Measurements from ENCODE around the gene SYTL4. TPM values are rescaled to one million over a fixed set of nuclear protein-coding genes. Genes with fewer than 3 reads are reported as not detected.

SYTL4 gene
- total and polyA plus RNA-seq, 4 donors: 5.2 to 26.2 (median 10.2) TPM

DNA sequence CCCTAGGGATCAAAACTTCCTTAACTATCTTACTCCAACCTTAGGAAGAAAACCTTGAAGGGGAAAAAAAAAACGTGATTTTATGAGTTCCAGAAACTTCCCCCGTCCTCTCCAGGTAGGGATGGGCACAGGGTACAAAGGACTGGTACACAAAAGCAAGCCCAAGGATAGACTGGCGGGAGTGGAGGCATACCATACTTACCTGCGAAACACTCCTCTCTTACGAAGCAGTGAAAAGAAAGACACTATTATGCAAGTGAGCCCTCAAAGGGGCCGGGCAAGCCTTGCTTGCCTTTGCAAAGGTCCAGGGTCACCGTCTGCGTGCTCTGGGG is 96.0 kb downstream of the SYTL4 start:
- H3K36me3 ChIP-seq (ENCODE audit: control insufficient read depth in 4 of 4, insufficient read depth in 3 of 4, low read depth in 1 of 4, low read length in 3 of 4): peaks cover 2 to 4% (median 2%) of the 10 kb centered on the region in 4 donors
- peaks cover 0 to 2% (median 0%) of the 10 kb centered on the region in 4 donors for H3K4me1 ChIP-seq (ENCODE audit: control insufficient read depth in 4 of 4, insufficient read depth in 4 of 4, low read length in 3 of 4)
- peak overlapping the region; percentile 42 to 74 for H3K9ac ChIP-seq (ENCODE audit: low read depth in 1 of 2, low read length in 2 of 2)
- H3K27ac ChIP-seq (ENCODE audit: low read depth in 1 of 2, low read length in 2 of 2): peak overlapping the region; percentile 58 to 67
- no peaks in the 10 kb centered on the region for H3K27me3 ChIP-seq (ENCODE audit: control insufficient read depth in 4 of 4, insufficient read depth in 4 of 4, low read length in 3 of 4)
- no peak for TF ChIP-seq JUND (IDR thresholded peaks at IDR 0.05)
- TF ChIP-seq TAF1 (conservative IDR thresholded peaks at IDR 0.05): no peak
- TF ChIP-seq GABPA (IDR thresholded peaks at IDR 0.05 in 1 of 2, conservative IDR thresholded peaks at IDR 0.05 in 1 of 2): no peak
- TF ChIP-seq ATF3 (IDR thresholded peaks at IDR 0.05): no peak
- no peak for TF ChIP-seq RXRA (IDR thresholded peaks at IDR 0.05)
- no peak for TF ChIP-seq RAD21 (IDR thresholded peaks at IDR 0.05)
- TF ChIP-seq, protein P1, sequence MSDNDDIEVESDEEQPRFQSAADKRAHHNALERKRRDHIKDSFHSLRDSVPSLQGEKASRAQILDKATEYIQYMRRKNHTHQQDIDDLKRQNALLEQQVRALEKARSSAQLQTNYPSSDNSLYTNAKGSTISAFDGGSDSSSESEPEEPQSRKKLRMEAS (IDR thresholded peaks at IDR 0.05): no peak
- TF ChIP-seq, protein P2, sequence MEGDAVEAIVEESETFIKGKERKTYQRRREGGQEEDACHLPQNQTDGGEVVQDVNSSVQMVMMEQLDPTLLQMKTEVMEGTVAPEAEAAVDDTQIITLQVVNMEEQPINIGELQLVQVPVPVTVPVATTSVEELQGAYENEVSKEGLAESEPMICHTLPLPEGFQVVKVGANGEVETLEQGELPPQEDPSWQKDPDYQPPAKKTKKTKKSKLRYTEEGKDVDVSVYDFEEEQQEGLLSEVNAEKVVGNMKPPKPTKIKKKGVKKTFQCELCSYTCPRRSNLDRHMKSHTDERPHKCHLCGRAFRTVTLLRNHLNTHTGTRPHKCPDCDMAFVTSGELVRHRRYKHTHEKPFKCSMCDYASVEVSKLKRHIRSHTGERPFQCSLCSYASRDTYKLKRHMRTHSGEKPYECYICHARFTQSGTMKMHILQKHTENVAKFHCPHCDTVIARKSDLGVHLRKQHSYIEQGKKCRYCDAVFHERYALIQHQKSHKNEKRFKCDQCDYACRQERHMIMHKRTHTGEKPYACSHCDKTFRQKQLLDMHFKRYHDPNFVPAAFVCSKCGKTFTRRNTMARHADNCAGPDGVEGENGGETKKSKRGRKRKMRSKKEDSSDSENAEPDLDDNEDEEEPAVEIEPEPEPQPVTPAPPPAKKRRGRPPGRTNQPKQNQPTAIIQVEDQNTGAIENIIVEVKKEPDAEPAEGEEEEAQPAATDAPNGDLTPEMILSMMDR (IDR thresholded peaks at IDR 0.05; ENCODE audit: low read depth, low read length, missing input control): no peak
- TF ChIP-seq, protein P3, sequence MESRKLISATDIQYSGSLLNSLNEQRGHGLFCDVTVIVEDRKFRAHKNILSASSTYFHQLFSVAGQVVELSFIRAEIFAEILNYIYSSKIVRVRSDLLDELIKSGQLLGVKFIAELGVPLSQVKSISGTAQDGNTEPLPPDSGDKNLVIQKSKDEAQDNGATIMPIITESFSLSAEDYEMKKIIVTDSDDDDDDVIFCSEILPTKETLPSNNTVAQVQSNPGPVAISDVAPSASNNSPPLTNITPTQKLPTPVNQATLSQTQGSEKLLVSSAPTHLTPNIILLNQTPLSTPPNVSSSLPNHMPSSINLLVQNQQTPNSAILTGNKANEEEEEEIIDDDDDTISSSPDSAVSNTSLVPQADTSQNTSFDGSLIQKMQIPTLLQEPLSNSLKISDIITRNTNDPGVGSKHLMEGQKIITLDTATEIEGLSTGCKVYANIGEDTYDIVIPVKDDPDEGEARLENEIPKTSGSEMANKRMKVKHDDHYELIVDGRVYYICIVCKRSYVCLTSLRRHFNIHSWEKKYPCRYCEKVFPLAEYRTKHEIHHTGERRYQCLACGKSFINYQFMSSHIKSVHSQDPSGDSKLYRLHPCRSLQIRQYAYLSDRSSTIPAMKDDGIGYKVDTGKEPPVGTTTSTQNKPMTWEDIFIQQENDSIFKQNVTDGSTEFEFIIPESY (IDR thresholded peaks at IDR 0.05): no peak
- no peak for TF ChIP-seq YY1 (IDR thresholded peaks at IDR 0.05)
- TF ChIP-seq HNF4A (conservative IDR thresholded peaks at IDR 0.05): no peak
- TF ChIP-seq FOXA1 (IDR thresholded peaks at IDR 0.05): no peak
- no peak for TF ChIP-seq SP1 (IDR thresholded peaks at IDR 0.05)
- TF ChIP-seq FOXA2 (IDR thresholded peaks at IDR 0.05): no peak
- no peak for TF ChIP-seq EGR1 (IDR thresholded peaks at IDR 0.05; ENCODE audit: low read depth in 2 of 2)
- TF ChIP-seq NR2F2 (IDR thresholded peaks at IDR 0.05): no peak
- TF ChIP-seq, protein P4, sequence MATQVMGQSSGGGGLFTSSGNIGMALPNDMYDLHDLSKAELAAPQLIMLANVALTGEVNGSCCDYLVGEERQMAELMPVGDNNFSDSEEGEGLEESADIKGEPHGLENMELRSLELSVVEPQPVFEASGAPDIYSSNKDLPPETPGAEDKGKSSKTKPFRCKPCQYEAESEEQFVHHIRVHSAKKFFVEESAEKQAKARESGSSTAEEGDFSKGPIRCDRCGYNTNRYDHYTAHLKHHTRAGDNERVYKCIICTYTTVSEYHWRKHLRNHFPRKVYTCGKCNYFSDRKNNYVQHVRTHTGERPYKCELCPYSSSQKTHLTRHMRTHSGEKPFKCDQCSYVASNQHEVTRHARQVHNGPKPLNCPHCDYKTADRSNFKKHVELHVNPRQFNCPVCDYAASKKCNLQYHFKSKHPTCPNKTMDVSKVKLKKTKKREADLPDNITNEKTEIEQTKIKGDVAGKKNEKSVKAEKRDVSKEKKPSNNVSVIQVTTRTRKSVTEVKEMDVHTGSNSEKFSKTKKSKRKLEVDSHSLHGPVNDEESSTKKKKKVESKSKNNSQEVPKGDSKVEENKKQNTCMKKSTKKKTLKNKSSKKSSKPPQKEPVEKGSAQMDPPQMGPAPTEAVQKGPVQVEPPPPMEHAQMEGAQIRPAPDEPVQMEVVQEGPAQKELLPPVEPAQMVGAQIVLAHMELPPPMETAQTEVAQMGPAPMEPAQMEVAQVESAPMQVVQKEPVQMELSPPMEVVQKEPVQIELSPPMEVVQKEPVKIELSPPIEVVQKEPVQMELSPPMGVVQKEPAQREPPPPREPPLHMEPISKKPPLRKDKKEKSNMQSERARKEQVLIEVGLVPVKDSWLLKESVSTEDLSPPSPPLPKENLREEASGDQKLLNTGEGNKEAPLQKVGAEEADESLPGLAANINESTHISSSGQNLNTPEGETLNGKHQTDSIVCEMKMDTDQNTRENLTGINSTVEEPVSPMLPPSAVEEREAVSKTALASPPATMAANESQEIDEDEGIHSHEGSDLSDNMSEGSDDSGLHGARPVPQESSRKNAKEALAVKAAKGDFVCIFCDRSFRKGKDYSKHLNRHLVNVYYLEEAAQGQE (IDR thresholded peaks at IDR 0.05): no peak
- no peak for TF ChIP-seq HNF4G (IDR thresholded peaks at IDR 0.05)
- 13% methylated on average over 8 of the region's 8 CpGs for WGBS
- DNase-seq (ENCODE audit: low spot score): no peak
- no peaks in the 10 kb centered on the region for H3K9me3 ChIP-seq (ENCODE audit: control insufficient read depth in 4 of 4, low read length in 3 of 4)
- H3K4me3 ChIP-seq (ENCODE audit: low read depth in 1 of 3, low read length in 3 of 3): peak overlapping the region; percentile 21 to 82 (median 71)
